KMS-11 (cell line): ENCODE results near the gene WWTR1.

Source experiments
- H2AFZ ChIP-seq: fragments of 200-600 bp; sonication (generic); 2 replicates; pipeline ENCODE4 v1.6.1; 2016; ENCODE audit warnings: antibody characterized with exemption, mixed run types, low read depth
- H3K27ac ChIP-seq: fragments of 200-600 bp; sonication (generic); 2 replicates; pipeline ENCODE4 v1.6.1; 2016; ENCODE audit warnings: mild to moderate bottlenecking, mixed run types
- H3K27me3 ChIP-seq: fragments of 200-600 bp; sonication (generic); 2 replicates; pipeline ENCODE4 v1.6.1; 2017; ENCODE audit warnings: mild to moderate bottlenecking, low read depth, mixed run types, moderate library complexity; ENCODE audit not compliant: insufficient read depth
- H3K36me3 ChIP-seq: fragments of 200-600 bp; sonication (generic); 2 replicates; pipeline ENCODE4 v1.6.1; 2017; ENCODE audit warnings: mild to moderate bottlenecking, mixed run types; ENCODE audit not compliant: insufficient read depth
- H3K4me1 ChIP-seq: fragments of 200-600 bp; sonication (generic); 2 replicates; pipeline ENCODE4 v1.6.1; 2016; ENCODE audit warnings: mild to moderate bottlenecking, low read depth, mixed run types; ENCODE audit not compliant: poor library complexity, severe bottlenecking
- H3K4me2 ChIP-seq: fragments of 200-600 bp; sonication (generic); 2 replicates; pipeline ENCODE4 v1.7.0; 2016; ENCODE audit warnings: mild to moderate bottlenecking, mixed run types
- H3K4me3 ChIP-seq: fragments of 200-600 bp; sonication (generic); IDR thresholded peaks from 2 replicates; pipeline ENCODE4 v1.6.1; 2017; ENCODE audit warnings: low read depth, low read length, mixed read lengths; ENCODE audit not compliant: insufficient read depth
- H3K79me2 ChIP-seq: fragments of 200-600 bp; sonication (generic); 2 replicates; pipeline ENCODE4 v1.6.1; 2016; ENCODE audit warnings: low read depth, mixed run types; ENCODE audit not compliant: insufficient read depth
- H3K9ac ChIP-seq: fragments of 200-600 bp; sonication (generic); 2 replicates; pipeline ENCODE4 v1.6.1; 2016; ENCODE audit warnings: mild to moderate bottlenecking, mixed run types
- H4K20me1 ChIP-seq: fragments of 200-600 bp; sonication (generic); 2 replicates; pipeline ENCODE4 v1.6.1; 2016; ENCODE audit warnings: mild to moderate bottlenecking, mixed run types; ENCODE audit not compliant: insufficient read depth
- CTCF ChIP-seq: fragments of 200-600 bp; sonication (generic); conservative IDR thresholded peaks from 2 replicates; pipeline ENCODE4 v1.6.1; 2017; ENCODE audit warnings: low read depth, mild to moderate bottlenecking, antibody characterized with exemption, low read length, moderate library complexity, mixed read lengths

The WWTR1 gene

GRCh38 chr3:149567381-149567780 is 90.4 kb downstream of the WWTR1 start:
- no peaks in the 10 kb centered on the region for H3K4me1 ChIP-seq
- no peak overlapping the region for H3K9ac ChIP-seq
- no peaks in the 10 kb centered on the region for H3K36me3 ChIP-seq
- H3K4me3 ChIP-seq, result no peak overlapping the region
- no peaks in the 10 kb centered on the region for H4K20me1 ChIP-seq
- no peak for TF ChIP-seq CTCF
- no peaks in the 10 kb centered on the region for H3K27me3 ChIP-seq
- H3K27ac ChIP-seq, result no peak overlapping the region
- no peak overlapping the region for H2AFZ ChIP-seq
- H3K79me2 ChIP-seq, result no peaks in the 10 kb centered on the region
- no peak overlapping the region for H3K4me2 ChIP-seq

- no peaks in the 10 kb centered on the region for H4K20me1 ChIP-seq
- H2AFZ ChIP-seq, result no peak overlapping the region
- no peak overlapping the region for H3K4me3 ChIP-seq
- H3K27me3 ChIP-seq, result no peaks in the 10 kb centered on the region
- no peak overlapping the region for H3K9ac ChIP-seq
- no peaks in the 10 kb centered on the region for H3K79me2 ChIP-seq
- no peaks in the 10 kb centered on the region for H3K36me3 ChIP-seq
- no peaks in the 10 kb centered on the region for H3K4me1 ChIP-seq
- H3K4me2 ChIP-seq, result no peak overlapping the region
- no peak overlapping the region for H3K27ac ChIP-seq
- no peak for TF ChIP-seq CTCF
Observed at GRCh38 chr3:149566292-149566975, 91.4 kb downstream of the WWTR1 start.

- TF ChIP-seq CTCF, result no peak
- Histone ChIP-seq H3K4me1 (no peaks in the 10 kb centered on the region), H3K4me3 (no peak overlapping the region), H3K27ac (no peak overlapping the region), H3K9ac (no peak overlapping the region), H3K36me3 (no peaks in the 10 kb centered on the region), H3K27me3 (no peaks in the 10 kb centered on the region), H3K4me2 (no peak overlapping the region), H4K20me1 (no peaks in the 10 kb centered on the region), H3K79me2 (no peaks in the 10 kb centered on the region), H2AFZ (no peak overlapping the region)
Observed at GRCh38 chr3:149564079-149564478, 93.7 kb downstream of the WWTR1 start.

GRCh38 chr3:149563114-149563513 is 94.7 kb downstream of the WWTR1 start:
- TF ChIP-seq CTCF, result no peak
- H3K27ac ChIP-seq, result no peak overlapping the region

More at GRCh38 chr3:149563114-149563513, 94.7 kb downstream of the WWTR1 start:
- no peaks in the 10 kb centered on the region for H3K4me1 ChIP-seq
- H3K4me2 ChIP-seq, result no peak overlapping the region
- H3K36me3 ChIP-seq, result no peaks in the 10 kb centered on the region
- no peaks in the 10 kb centered on the region for H3K27me3 ChIP-seq
- H3K9ac ChIP-seq, result no peak overlapping the region
- H3K4me3 ChIP-seq, result no peak overlapping the region
- H2AFZ ChIP-seq, result no peak overlapping the region
- no peaks in the 10 kb centered on the region for H4K20me1 ChIP-seq
- H3K79me2 ChIP-seq, result no peaks in the 10 kb centered on the region
